SK-N-MC (cell line): ENCODE results near the gene ELMO2.

Experiments used
- EZH2 ChIP-seq: fragments of 200-600 bp; sonication (generic); IDR thresholded peaks from one replicate; pipeline ENCODE4 v1.6.1; 2017; ENCODE audit warnings: antibody characterized with exemption
- FOXP2 ChIP-seq: optimal IDR thresholded peaks from 2 replicates; pipeline ENCODE3; 2011; ENCODE audit warnings: mild to moderate bottlenecking, moderate library complexity; ENCODE audit not compliant: insufficient read depth; ENCODE audit errors: extremely low read length, control extremely low read depth

- TF ChIP-seq EZH2, result no peak
- no peak for TF ChIP-seq FOXP2
Observed at GRCh38 chr20:46322641-46323040, 83.8 kb downstream of the ELMO2 start.
